Skeletal muscle satellite cell (primary cell): ENCODE data around the gene PRG3.

Experiments used
- H3K27me3 ChIP-seq: 2 replicates; pipeline ENCODE4 v1.7.0; 2013; ENCODE audit warnings: low read length; ENCODE audit not compliant: control insufficient read depth, insufficient read depth
- H3K36me3 ChIP-seq: 2 replicates; pipeline ENCODE4 v1.7.0; 2013; ENCODE audit warnings: mild to moderate bottlenecking, control low read depth, low read length; ENCODE audit not compliant: insufficient read depth
- H3K4me1 ChIP-seq: 2 replicates; pipeline ENCODE4 v1.7.0; 2013; ENCODE audit warnings: low read length; ENCODE audit not compliant: control insufficient read depth, insufficient read depth
- H3K4me2 ChIP-seq: 2 replicates; pipeline ENCODE4 v1.7.0; 2013; ENCODE audit warnings: mild to moderate bottlenecking, low read length
- H3K4me3 ChIP-seq: 2 replicates; pipeline ENCODE4 v1.7.0; 2013; ENCODE audit warnings: low read length
- H3K9ac ChIP-seq: 2 replicates; pipeline ENCODE4 v1.7.0; 2013; ENCODE audit warnings: mild to moderate bottlenecking, low read depth, low read length, moderate library complexity
- H3K9me3 ChIP-seq: replicated peaks from 2 replicates; pipeline ENCODE4 v1.7.0; 2013; ENCODE audit warnings: mild to moderate bottlenecking, control low read depth, low read length

PRG3 gene

GRCh38 chr11:57354699-57355098 is 26.3 kb downstream of the PRG3 start:
- no peak overlapping the region for H3K9ac ChIP-seq
- H3K36me3 ChIP-seq, result no peaks in the 10 kb centered on the region
- peaks cover 3% of the 10 kb centered on the region for H3K4me1 ChIP-seq
- H3K4me2 ChIP-seq, result no peak overlapping the region
- H3K27me3 ChIP-seq, result peaks cover 46% of the 10 kb centered on the region
- no peak overlapping the region for H3K4me3 ChIP-seq
- H3K9me3 ChIP-seq, result peaks cover 4% of the 10 kb centered on the region

GRCh38 chr11:57353852-57354251 is 27.1 kb downstream of the PRG3 start:
- H3K9ac ChIP-seq, result no peak overlapping the region
- H3K36me3 ChIP-seq, result no peaks in the 10 kb centered on the region
- H3K9me3 ChIP-seq, result peaks cover 4% of the 10 kb centered on the region
- no peak overlapping the region for H3K4me2 ChIP-seq
- H3K4me1 ChIP-seq, result peaks cover 7% of the 10 kb centered on the region
- H3K27me3 ChIP-seq, result peaks cover 37% of the 10 kb centered on the region
- H3K4me3 ChIP-seq, result no peak overlapping the region

DNA sequence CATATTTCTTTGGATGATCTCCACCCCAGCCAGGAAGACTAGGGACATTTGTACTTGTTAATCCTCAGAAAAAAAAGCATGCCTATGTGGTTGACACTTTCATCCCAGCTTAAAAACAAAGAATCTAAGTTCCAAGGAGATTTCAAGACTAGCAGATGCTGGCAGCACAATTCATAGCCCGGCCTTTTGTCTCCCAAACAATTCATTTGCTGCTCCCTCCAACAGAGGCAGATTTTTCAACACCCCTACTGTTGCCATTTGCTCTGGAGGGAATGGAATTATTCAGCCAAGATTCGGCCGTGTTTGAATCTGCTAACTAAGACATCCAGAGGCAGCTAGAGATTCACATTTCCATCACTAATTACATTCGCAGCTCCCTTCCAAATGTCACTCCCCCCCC is 27.5 kb downstream of the PRG3 start:
- H3K4me3 ChIP-seq, result no peak overlapping the region
- peaks cover 35% of the 10 kb centered on the region for H3K27me3 ChIP-seq
- peaks cover 7% of the 10 kb centered on the region for H3K4me1 ChIP-seq
- H3K9ac ChIP-seq, result no peak overlapping the region
- no peak overlapping the region for H3K4me2 ChIP-seq
- H3K9me3 ChIP-seq, result peaks cover 4% of the 10 kb centered on the region
- no peaks in the 10 kb centered on the region for H3K36me3 ChIP-seq

GRCh38 chr11:57353036-57353435 is 27.9 kb downstream of the PRG3 start:
- Histone ChIP-seq H3K4me1 (peaks cover 7% of the 10 kb centered on the region), H3K4me3 (no peak overlapping the region), H3K4me2 (no peak overlapping the region), H3K9me3 (peaks cover 4% of the 10 kb centered on the region), H3K9ac (no peak overlapping the region), H3K27me3 (peaks cover 33% of the 10 kb centered on the region), H3K36me3 (no peaks in the 10 kb centered on the region)

DNA sequence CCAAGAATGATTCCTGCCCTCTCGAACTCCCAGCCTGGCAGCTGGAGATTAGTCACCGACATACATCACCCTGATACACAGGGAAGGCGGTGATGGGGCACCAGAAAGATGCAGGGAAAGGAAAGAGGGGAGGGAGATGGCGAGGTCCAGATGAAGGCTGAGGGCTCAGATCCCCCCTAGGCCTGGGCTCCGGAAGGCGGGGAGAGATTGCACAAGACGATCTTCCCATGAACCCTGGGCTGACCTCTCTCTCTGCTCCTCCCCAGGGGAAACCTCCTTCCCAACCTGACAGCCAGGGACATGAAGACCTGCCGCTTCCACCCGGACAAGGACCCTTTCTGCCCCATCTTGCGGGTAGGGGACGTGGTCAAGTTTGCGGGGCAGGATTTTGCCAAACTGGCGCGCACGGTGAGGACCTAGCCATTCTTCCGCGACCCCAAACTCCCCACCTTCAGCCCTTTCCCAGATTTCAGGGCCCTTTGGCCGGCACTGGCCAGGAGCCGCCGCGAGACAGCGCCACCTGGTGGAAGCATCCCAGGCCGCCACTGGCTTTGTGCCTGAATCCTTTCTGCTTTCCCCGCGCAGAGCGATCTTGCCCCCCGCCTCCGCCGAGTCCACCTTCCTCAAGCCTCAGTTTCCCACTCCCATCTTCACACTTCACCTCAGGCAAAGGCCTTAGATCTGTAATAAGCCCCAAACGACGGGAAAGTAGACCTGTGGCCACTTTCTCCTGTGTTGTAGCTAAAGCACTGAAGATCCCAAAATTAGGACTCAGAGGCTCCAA is 31.3 kb downstream of the PRG3 start:
- peak overlapping the region; percentile 59 for H3K4me2 ChIP-seq
- peaks cover 21% of the 10 kb centered on the region for H3K27me3 ChIP-seq
- peaks cover 7% of the 10 kb centered on the region for H3K4me1 ChIP-seq
- peaks cover 4% of the 10 kb centered on the region for H3K9me3 ChIP-seq
- no peak overlapping the region for H3K4me3 ChIP-seq
- H3K9ac ChIP-seq, result no peak overlapping the region
- H3K36me3 ChIP-seq, result no peaks in the 10 kb centered on the region

- Histone ChIP-seq H3K4me3 (no peak overlapping the region), H3K27me3 (peaks cover 12% of the 10 kb centered on the region), H3K36me3 (no peaks in the 10 kb centered on the region), H3K9me3 (peaks cover 4% of the 10 kb centered on the region), H3K9ac (no peak overlapping the region), H3K4me1 (peaks cover 7% of the 10 kb centered on the region), H3K4me2 (no peak overlapping the region)
These were observed 32.2 kb downstream of the PRG3 start for GRCh38 chr11:57348636-57349313.

DNA sequence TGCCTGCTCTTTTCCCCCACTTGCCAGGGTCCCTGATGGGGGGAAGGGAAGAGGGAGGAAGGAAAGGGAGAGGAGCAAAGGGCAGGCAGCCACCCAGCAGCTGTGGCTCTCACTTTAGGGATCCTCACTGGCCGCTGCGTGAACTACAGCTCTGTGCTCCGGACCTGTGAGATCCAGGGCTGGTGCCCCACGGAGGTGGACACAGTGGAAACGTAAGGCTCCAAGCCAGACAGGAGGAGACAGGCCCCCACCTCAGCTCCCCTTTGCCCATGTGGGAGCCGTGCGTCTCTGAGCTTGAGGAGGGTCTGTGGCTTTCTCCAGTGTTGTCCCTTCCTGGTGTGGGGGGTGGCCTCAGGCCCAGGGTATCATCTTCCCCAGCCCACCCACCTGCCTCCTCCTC is 32.9 kb downstream of the PRG3 start:
- Histone ChIP-seq H3K36me3 (no peaks in the 10 kb centered on the region), H3K4me1 (peaks cover 7% of the 10 kb centered on the region), H3K4me3 (no peak overlapping the region), H3K9ac (no peak overlapping the region), H3K4me2 (no peak overlapping the region), H3K9me3 (peaks cover 4% of the 10 kb centered on the region), H3K27me3 (peaks cover 5% of the 10 kb centered on the region)

- H3K4me1 ChIP-seq, result peaks cover 7% of the 10 kb centered on the region
- no peaks in the 10 kb centered on the region for H3K36me3 ChIP-seq
- H3K9ac ChIP-seq, result no peak overlapping the region
- no peak overlapping the region for H3K4me3 ChIP-seq
- H3K9me3 ChIP-seq, result peaks cover 4% of the 10 kb centered on the region
- no peak overlapping the region for H3K4me2 ChIP-seq
- H3K27me3 ChIP-seq, result no peaks in the 10 kb centered on the region
These were observed 33.6 kb downstream of the PRG3 start for GRCh38 chr11:57347336-57347735.

GRCh38 chr11:57345555-57346211 is 35.3 kb downstream of the PRG3 start:
- H3K4me2 ChIP-seq, result no peak overlapping the region
- no peaks in the 10 kb centered on the region for H3K9me3 ChIP-seq
- H3K36me3 ChIP-seq, result no peaks in the 10 kb centered on the region
- H3K9ac ChIP-seq, result peak overlapping the region; percentile 22
- H3K4me3 ChIP-seq, result no peak overlapping the region
- H3K4me1 ChIP-seq, result peaks cover 7% of the 10 kb centered on the region
- peaks cover 6% of the 10 kb centered on the region for H3K27me3 ChIP-seq

DNA sequence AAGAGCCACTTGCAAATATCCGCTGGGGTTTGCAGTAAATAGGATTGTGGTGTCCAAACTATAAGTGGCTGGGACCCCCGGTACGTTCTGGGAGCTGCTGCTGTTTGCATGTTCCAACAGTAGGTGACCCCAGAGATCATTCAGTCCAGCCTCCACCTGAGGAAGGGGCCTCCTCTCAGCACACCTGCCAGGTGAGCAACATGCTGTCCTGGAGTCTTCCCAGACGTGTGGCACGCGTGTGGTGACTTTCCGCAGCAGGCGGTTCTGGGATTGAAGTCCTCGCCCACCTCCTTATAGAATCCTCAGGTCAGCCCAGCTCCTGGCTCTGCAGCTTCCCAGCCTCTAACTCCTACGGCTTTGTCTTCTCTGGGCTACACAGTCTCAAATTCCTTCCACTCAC is 36.1 kb downstream of the PRG3 start:
- H3K9ac ChIP-seq, result no peak overlapping the region
- no peak overlapping the region for H3K4me2 ChIP-seq
- peaks cover 12% of the 10 kb centered on the region for H3K27me3 ChIP-seq

GRCh38 chr11:57343825-57344224 is 37.1 kb downstream of the PRG3 start:
- no peaks in the 10 kb centered on the region for H3K4me1 ChIP-seq
- no peaks in the 10 kb centered on the region for H3K9me3 ChIP-seq
- no peak overlapping the region for H3K9ac ChIP-seq
- H3K4me3 ChIP-seq, result no peak overlapping the region
- no peak overlapping the region for H3K4me2 ChIP-seq
- H3K36me3 ChIP-seq, result no peaks in the 10 kb centered on the region
- H3K27me3 ChIP-seq, result peaks cover 22% of the 10 kb centered on the region

More for the DNA sequence above, 36.1 kb downstream of the PRG3 start:
- no peaks in the 10 kb centered on the region for H3K9me3 ChIP-seq
- peaks cover 5% of the 10 kb centered on the region for H3K4me1 ChIP-seq
- H3K36me3 ChIP-seq, result no peaks in the 10 kb centered on the region
- no peak overlapping the region for H3K4me3 ChIP-seq
